Upper lobe of left lung (tissue), 4 donors: ENCODE measurements around the gene CNTNAP5.

Experiments used
- POLR2AphosphoS5 ChIP-seq, 2 donors: sonication (generic); formaldehyde crosslinking; IDR thresholded peaks; one replicate each; pipeline ENCODE4 v1.5.1; 2017; ENCODE audit warnings: antibody characterized with exemption in 2 of 2
- TF ChIP-seq, protein P1 (sequence below), 6 experiments: fragments of 450-650 bp in 4 of 6; fragments of 200-600 bp in 2 of 6; sonication (generic) in 2 of 6; IDR thresholded peaks; one replicate each; pipeline ENCODE4 v1.5.1; 2016 to 2019; ENCODE audit warnings: antibody characterized with exemption in 6 of 6

DNA sequence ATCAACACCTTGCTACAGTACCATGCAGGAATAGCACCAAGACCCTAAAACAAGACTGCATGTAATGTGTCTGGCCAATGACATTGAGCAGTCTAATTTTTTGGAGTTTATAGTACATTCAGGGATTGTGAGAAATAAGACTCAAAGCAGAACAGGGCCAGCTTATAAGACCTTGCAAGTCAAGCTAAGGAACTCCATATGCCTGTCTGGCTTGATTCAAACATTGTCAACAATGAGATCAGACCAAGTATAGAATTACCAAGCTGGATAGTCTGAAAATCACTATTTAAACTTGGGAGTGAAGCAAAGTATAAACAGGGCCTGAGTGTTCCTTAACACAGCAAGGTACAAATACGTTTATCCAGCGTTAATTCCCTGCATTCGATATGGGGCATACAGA is 370.9 kb downstream of the CNTNAP5 start:
- TF ChIP-seq POLR2AphosphoS5 (IDR thresholded peaks at IDR 0.05): no peak
- TF ChIP-seq, protein P1, sequence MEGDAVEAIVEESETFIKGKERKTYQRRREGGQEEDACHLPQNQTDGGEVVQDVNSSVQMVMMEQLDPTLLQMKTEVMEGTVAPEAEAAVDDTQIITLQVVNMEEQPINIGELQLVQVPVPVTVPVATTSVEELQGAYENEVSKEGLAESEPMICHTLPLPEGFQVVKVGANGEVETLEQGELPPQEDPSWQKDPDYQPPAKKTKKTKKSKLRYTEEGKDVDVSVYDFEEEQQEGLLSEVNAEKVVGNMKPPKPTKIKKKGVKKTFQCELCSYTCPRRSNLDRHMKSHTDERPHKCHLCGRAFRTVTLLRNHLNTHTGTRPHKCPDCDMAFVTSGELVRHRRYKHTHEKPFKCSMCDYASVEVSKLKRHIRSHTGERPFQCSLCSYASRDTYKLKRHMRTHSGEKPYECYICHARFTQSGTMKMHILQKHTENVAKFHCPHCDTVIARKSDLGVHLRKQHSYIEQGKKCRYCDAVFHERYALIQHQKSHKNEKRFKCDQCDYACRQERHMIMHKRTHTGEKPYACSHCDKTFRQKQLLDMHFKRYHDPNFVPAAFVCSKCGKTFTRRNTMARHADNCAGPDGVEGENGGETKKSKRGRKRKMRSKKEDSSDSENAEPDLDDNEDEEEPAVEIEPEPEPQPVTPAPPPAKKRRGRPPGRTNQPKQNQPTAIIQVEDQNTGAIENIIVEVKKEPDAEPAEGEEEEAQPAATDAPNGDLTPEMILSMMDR (IDR thresholded peaks at IDR 0.05): no peak
